Pancreas (tissue), 10 donors: ENCODE measurements around the gene TIE1. TPM values are rescaled to one million over a fixed set of nuclear protein-coding genes. Genes with fewer than 3 reads are reported as not detected.
"Not testable (repeated sequence)": the region's sequence is repeated elsewhere in the genome, so short reads cannot be mapped to it uniquely, and the experiment has no call there.

ENCODE experiments used
- ATAC-seq, 4 donors: fragments of 200-7000 bp; cut with Tn5 transposase; one replicate each; pipeline versions ENCODE4 v1.8.0 to v1.9.1; 2020; ENCODE audit warnings: mild to moderate bottlenecking in 4 of 4, moderate library complexity in 4 of 4
- DNase-seq, 6 donors: peaks; one replicate each; pipeline ENCODE4 v3.0.0-alpha.2; 2020
- FAIRE-seq: peaks from 2 replicates; lab custom pipeline; 2012; peaks lifted over from hg19 to GRCh38; lab: Jason Lieb, UNC
- H3K27ac ChIP-seq, 4 donors: fragments of 200-600 bp; sonication (generic); 1 replicate in 3 of 4; 2 replicates in 1 of 4; pipeline versions ENCODE4 v1.5.0 to v1.8.0; 2020
- H3K27me3 ChIP-seq, 4 donors: fragments of 200-600 bp; one replicate each; pipeline ENCODE4 v1.8.0; 2021
- H3K36me3 ChIP-seq, 3 donors: fragments of 200-600 bp; sonication (generic) in 1 of 3; one replicate each; pipeline versions ENCODE4 v1.5.0 to v1.8.0; 2020 to 2021
- H3K4me1 ChIP-seq, 3 donors: fragments of 200-600 bp; one replicate each; pipeline ENCODE4 v1.8.0; 2021
- H3K4me3 ChIP-seq, 4 donors: fragments of 200-600 bp; sonication (generic) in 2 of 4; one replicate each; pipeline versions ENCODE4 v1.5.0 to v1.8.0; 2020 to 2021
- H3K9me3 ChIP-seq, 4 donors: fragments of 200-600 bp; one replicate each; pipeline ENCODE4 v1.8.0; 2021
- WGBS, 2 donors: extraction: QIAGEN DNeasy Blood & Tissue Kit; methylation state at CpG; one replicate each; pipeline ENCODE4 v1.1.7; 2013; 5-methylcytosine and 5-hydroxymethylcytosine counted together
- intact Hi-C, 3 donors: fragments of 100-400 bp; cut with DNase I; formaldehyde crosslinking; loops; one replicate each; pipeline versions ENCODE4 v1.11.1 to v1.14.2; 2022
- polyA plus RNA-seq, 2 donors: library from polyadenylated mRNA; stranded (reverse); fragments of 200-250 nt; gene quantifications; one replicate each; pipeline ENCODE4 v1.2.3, GENCODE V29; 2013
- total RNA-seq, 6 donors: library from RNA; stranded (reverse); fragmentation: NEBNext Ultra II Directional in 4 of 6; extraction: Animal tissue kit (Norgen Biotek cat#: 25700) in 4 of 6; gene quantifications; one replicate each; pipeline versions ENCODE4 v1.2.1 to v1.2.4, GENCODE V29; 2021 to 2023
- TF ChIP-seq, protein P1 (sequence below), 4 donors: fragments of 200-600 bp; sonication (generic) in 3 of 4; IDR thresholded peaks; one replicate each; pipeline versions ENCODE4 v1.5.0 to v1.8.0; 2021; ENCODE audit warnings: antibody characterized with exemption in 4 of 4
- donor health status: healthy with polysubstance abuse.
- donor health status: DM: no; HTN: no; CAD: no; lungs with moderate emphysema.
- donor health status: DM: no; HTN: no; CAD: no.
- donor health status: control.
- donor health status: control.
- donor health status: Bipolar disorder and iron deficiency.
- donor health status: DM: yes; HTN: yes; CAD: no.
- donor health status: DM: no; HTN: no; CAD: no.
- donor health status: DM: no; HTN: no; CAD: no.
- donor health status: DM: yes; HTN: yes; CAD: no.

The TIE1 gene
- total and polyA plus RNA-seq, 8 donors = 2.1 to 8.3 (median 4.4) TPM

DNA sequence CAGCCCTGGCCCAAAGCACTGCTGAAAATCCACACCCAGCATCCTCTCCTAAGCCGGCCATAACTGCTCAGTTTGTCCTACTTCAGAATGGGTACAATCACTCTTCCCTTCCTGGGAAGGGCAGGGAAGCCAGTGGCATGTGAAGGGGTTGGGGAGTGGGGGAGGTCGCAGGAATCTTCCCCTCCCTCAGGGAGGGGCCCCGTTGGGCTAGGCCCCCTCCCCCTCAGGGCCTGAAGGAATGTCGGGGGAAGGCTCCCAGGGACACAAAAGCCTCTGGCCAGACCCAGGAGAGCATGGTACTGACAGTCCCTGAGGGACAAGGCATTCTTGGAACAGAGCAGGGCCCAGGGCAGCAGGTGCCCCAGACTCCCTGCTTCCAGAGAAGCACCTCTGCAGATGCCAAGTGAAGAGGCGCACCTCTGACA, 65.8 kb downstream of the TIE1 start:
- peaks cover 14 to 18% (median 15%) of the 10 kb centered on the region in 3 donors for H3K4me1 ChIP-seq
- H3K4me3 ChIP-seq = peak overlapping the region; percentile 66 to 96 (median 84)
- DNase-seq (no peak), FAIRE-seq (no peak), ATAC-seq (peak in 1 of 4 donors; percentile 0)
- intact Hi-C loops = loop anchor here in 2 of 3 donors (10.0 kb wide), 1 partner anchor 132 kb away; no protein-coding TSS in a partner anchor
- H3K27ac ChIP-seq = peak overlapping the region in 3 of 4 donors; percentile 90 to 93 (median 91)
- H3K27me3 ChIP-seq = no peaks in the 10 kb centered on the region
- 15 to 17% methylated on average over 4 to 5 of the region's 5 CpGs for WGBS, 2 donors
- no peaks in the 10 kb centered on the region for H3K9me3 ChIP-seq
- TF ChIP-seq, protein P1, sequence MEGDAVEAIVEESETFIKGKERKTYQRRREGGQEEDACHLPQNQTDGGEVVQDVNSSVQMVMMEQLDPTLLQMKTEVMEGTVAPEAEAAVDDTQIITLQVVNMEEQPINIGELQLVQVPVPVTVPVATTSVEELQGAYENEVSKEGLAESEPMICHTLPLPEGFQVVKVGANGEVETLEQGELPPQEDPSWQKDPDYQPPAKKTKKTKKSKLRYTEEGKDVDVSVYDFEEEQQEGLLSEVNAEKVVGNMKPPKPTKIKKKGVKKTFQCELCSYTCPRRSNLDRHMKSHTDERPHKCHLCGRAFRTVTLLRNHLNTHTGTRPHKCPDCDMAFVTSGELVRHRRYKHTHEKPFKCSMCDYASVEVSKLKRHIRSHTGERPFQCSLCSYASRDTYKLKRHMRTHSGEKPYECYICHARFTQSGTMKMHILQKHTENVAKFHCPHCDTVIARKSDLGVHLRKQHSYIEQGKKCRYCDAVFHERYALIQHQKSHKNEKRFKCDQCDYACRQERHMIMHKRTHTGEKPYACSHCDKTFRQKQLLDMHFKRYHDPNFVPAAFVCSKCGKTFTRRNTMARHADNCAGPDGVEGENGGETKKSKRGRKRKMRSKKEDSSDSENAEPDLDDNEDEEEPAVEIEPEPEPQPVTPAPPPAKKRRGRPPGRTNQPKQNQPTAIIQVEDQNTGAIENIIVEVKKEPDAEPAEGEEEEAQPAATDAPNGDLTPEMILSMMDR (IDR thresholded peaks at IDR 0.05) = no peak
- H3K36me3 ChIP-seq = peaks cover 0 to 26% (median 5%) of the 10 kb centered on the region in 3 donors

DNA sequence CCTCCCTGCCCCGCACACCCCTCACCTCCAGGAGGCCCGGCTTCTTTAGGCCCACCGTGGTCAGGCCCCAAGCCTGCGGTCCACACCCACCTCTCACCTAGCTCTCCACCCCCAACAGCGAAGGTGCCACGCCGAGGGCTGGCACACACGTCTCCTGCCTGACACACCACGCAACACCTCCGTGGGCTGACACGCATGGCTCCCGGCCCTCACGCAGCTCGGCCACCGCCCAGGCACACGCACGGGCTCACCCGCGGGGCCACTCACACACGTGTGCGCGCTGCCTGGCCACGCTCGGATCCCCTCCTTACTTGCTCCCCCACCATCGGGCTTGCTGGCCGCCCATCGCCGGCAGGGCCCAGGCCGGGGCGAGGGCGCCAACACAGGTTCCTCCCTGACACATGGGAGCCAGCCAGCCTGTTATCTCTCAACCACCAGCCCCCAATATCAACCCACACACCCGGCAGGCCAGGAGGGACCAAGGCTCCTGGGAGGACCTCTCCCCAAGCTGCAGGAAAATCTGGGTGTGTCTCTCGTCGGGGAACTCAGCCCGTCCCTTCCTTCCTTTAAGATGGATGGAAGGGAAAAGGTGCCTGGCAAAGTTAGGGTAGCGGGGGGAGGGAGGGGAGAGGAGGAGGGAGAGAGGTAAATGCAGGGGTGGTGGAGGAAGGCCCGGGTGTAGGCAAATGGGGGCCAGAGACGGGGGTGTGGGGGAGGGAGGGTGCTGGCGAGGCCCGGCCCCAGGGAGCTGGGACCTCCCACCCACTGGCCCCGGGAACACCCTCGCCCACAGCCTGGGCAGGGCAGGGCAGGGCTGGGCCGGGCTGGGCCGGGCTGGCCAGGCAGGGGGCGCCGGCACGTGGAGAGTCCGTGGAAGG, 66.5 kb downstream of the TIE1 start:
- WGBS, 2 donors = 1% methylated on average over 43 to 48 of the region's 48 CpGs
- Histone ChIP-seq H3K4me3 (peak overlapping the region; percentile 66 to 96 (median 84)), H3K4me1 (peaks cover 14 to 18% (median 15%) of the 10 kb centered on the region in 3 donors), H3K27me3 (no peaks in the 10 kb centered on the region), H3K9me3 (no peaks in the 10 kb centered on the region), H3K36me3 (peaks cover 0 to 26% (median 5%) of the 10 kb centered on the region in 3 donors), H3K27ac (peak overlapping the region; percentile 76 to 93 (median 90))
- TF ChIP-seq, protein P1 (IDR thresholded peaks at IDR 0.05) = no peak
- intact Hi-C loops = loop anchor here in 2 of 3 donors (10.0 kb wide), 1 partner anchor 132 kb away; no protein-coding TSS in a partner anchor
- DNase-seq (peak in 4 of 6 donors; percentile 39 to 79 (median 60)), ATAC-seq (peak; percentile 48 to 70 (median 66)), FAIRE-seq (no peak)

GRCh38 chr1:43367904-43368645, 67.3 kb downstream of the TIE1 start, which contains the start of gene ELOVL1:
Gene ELOVL1, minus strand, starts transcription at chr1:43368011. Its CDS starts 2,402 bp downstream, at chr1:43365609.
- H3K4me1 ChIP-seq = peaks cover 14 to 18% (median 15%) of the 10 kb centered on the region in 3 donors
- intact Hi-C loops = loop anchor here in 2 of 3 donors (10.0 kb wide), 1 partner anchor 133 kb away; no protein-coding TSS in a partner anchor
- FAIRE-seq = no peak

DNA sequence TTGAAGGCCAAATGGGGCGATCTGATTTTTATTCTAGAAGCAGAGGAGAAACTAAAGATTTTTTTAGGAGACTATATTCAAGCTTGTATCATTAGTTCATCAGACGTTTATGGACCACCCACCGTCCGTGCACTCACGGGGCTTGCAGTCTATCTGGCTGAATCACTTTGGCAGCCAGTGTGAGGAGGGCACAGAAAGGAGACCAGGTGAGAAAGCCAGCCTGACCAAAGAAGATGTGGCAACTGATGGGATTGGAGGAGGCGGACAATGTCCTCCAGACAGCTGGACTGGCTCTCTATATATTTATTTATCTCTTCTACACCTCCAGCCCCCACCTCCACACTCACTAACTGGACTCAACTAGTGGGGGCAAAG, 67.9 kb downstream of the TIE1 start:
- intact Hi-C loops = loop anchor here in 2 of 3 donors (10.0 kb wide), 1 partner anchor 134 kb away; no protein-coding TSS in a partner anchor
- Histone ChIP-seq H3K9me3 (no peaks in the 10 kb centered on the region), H3K27ac (peak overlapping the region; percentile 76 to 93 (median 86)), H3K27me3 (no peaks in the 10 kb centered on the region), H3K4me3 (peak overlapping the region; percentile 66 to 96 (median 84)), H3K36me3 (peaks cover 0 to 17% (median 3%) of the 10 kb centered on the region in 3 donors), H3K4me1 (peaks cover 14 to 20% (median 15%) of the 10 kb centered on the region in 3 donors)
- no peak for DNase-seq
- no peak for ATAC-seq
- FAIRE-seq = no peak
- WGBS, 2 donors = 25 to 31% methylated on average over 6 of the region's 6 CpGs
- TF ChIP-seq, protein P1 (IDR thresholded peaks at IDR 0.05) = no peak

More at GRCh38 chr1:43367904-43368645, 67.3 kb downstream of the TIE1 start, which contains the start of gene ELOVL1:
- 0 to 1% methylated on average over 48 to 58 of the region's 58 CpGs for WGBS, 2 donors
- no peaks in the 10 kb centered on the region for H3K9me3 ChIP-seq
- DNase-seq = peak; percentile 92 to 98 (median 95)
- H3K27me3 ChIP-seq = no peaks in the 10 kb centered on the region
- peak; percentile 93 to 96 (median 96) for ATAC-seq
- peak within 1 kb of the TSS; percentile 66 to 96 (median 84) for H3K4me3 ChIP-seq
- peaks cover 0 to 23% (median 5%) of the 10 kb centered on the region in 3 donors for H3K36me3 ChIP-seq
- TF ChIP-seq, protein P1 (IDR thresholded peaks at IDR 0.05) = no peak
- H3K27ac ChIP-seq = peak within 1 kb of the TSS; percentile 76 to 93 (median 90)

- ATAC-seq, H3K27ac ChIP-seq, H3K27me3 ChIP-seq, H3K4me3 ChIP-seq, H3K9me3 ChIP-seq, FAIRE-seq, DNase-seq, H3K36me3 ChIP-seq: not testable (repeated sequence)
- intact Hi-C loops = loop anchor here in 2 of 3 donors (10.0 kb wide), 1 partner anchor 135 kb away; no protein-coding TSS in a partner anchor
- 96 to 97% methylated on average over 5 to 6 of the region's 6 CpGs for WGBS, 2 donors
- peaks cover 14 to 23% (median 15%) of the 10 kb centered on the region in 3 donors for H3K4me1 ChIP-seq
These were observed 69.0 kb downstream of the TIE1 start for GRCh38 chr1:43369779-43370178.
